Measurements from ENCODE around the gene IQCF2. TPM values are rescaled to one million over a fixed set of nuclear protein-coding genes. Genes with fewer than 3 reads are reported as not detected.
"Not testable (repeated sequence)": the region's sequence is repeated elsewhere in the genome, so short reads cannot be mapped to it uniquely, and the experiment has no call there.

IQCF2 gene
- total and polyA plus RNA-seq, 7 experiments from 2014 or later, result not detected

- Histone ChIP-seq H3K9me3 (ENCODE audit: control insufficient read depth in 2 of 3, low read length in 3 of 3) (peaks cover 0 to 6% (median 5%) of the 10 kb centered on the region in 3 experiments), H3K27ac (ENCODE audit: low read depth, low read length) (no peak overlapping the region), H3K27me3 (ENCODE audit: control insufficient read depth in 2 of 2, insufficient read depth in 2 of 2, low read length in 2 of 2) (peaks cover 0 to 4% of the 10 kb centered on the region in 2 donors), H3K36me3 (ENCODE audit: control insufficient read depth in 2 of 3, insufficient read depth in 3 of 3, low read length in 3 of 3) (no peaks in the 10 kb centered on the region), H3K4me3 (ENCODE audit: low read length) (no peak overlapping the region), H3K4me1 (ENCODE audit: control insufficient read depth in 2 of 2, insufficient read depth in 2 of 2, low read length in 2 of 2) (no peaks in the 10 kb centered on the region)
- no peak overlapping the region for H3K27ac Mint-ChIP-seq
- POLR2A ChIA-PET, result no interaction called here
- H3K36me3 Mint-ChIP-seq, result peaks cover 0 to 28% (median 4%) of the 10 kb centered on the region in 5 donors
- intact Hi-C loops (cut with micrococcal nuclease), result no loop called here
- ATAC-seq (no peak), DNase-seq (no peak)
- peaks cover 34 to 47% (median 46%) of the 10 kb centered on the region in 5 donors for H3K27me3 Mint-ChIP-seq
- CTCF ChIA-PET, result interaction anchor here (0.6 kb wide), 1 partner anchor 909 kb away, joined by 4 read pairs; no protein-coding TSS in a partner anchor
- H3K9me3 Mint-ChIP-seq, result peaks cover 0 to 52% (median 17%) of the 10 kb centered on the region in 11 donors
- no peak overlapping the region for H3K4me3 Mint-ChIP-seq
- H3K4me1 Mint-ChIP-seq, result no peaks in the 10 kb centered on the region
Observed at GRCh38 chr3:51845129-51845528, 16.3 kb upstream of the IQCF2 start.

DNA sequence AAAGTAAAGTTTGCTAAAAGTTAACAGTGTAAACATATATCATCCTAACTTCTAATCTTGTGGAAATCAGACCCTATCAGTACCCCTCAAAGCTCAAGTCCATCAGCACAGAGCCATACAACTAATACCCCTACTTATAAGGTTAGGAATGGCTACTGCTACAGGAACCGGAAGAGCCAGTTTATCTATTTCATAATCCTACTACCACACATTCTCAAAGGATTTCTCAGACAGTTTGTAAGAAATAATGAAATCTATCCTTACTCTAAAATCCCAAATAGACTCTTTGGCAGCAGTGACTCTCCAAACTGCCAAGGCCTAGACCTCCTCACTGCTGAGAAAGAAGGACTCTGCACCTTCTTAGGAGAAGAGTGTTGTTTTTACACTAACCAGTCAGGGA is 6.0 kb upstream of the IQCF2 start:
- ATAC-seq; intact Hi-C loops (cut with micrococcal nuclease); H3K4me1 ChIP-seq (ENCODE audit: control insufficient read depth in 2 of 2, insufficient read depth in 2 of 2, low read length in 2 of 2); H3K27ac Mint-ChIP-seq; H3K36me3 Mint-ChIP-seq; POLR2A ChIA-PET; DNase-seq; H3K9me3 ChIP-seq (ENCODE audit: control insufficient read depth in 2 of 3, low read length in 3 of 3); H3K4me3 Mint-ChIP-seq; H3K27ac ChIP-seq (ENCODE audit: low read depth, low read length); H3K4me3 ChIP-seq (ENCODE audit: low read length); H3K36me3 ChIP-seq (ENCODE audit: control insufficient read depth in 2 of 3, insufficient read depth in 3 of 3, low read length in 3 of 3); H3K4me1 Mint-ChIP-seq; H3K27me3 ChIP-seq (ENCODE audit: control insufficient read depth in 2 of 2, insufficient read depth in 2 of 2, low read length in 2 of 2): not testable (repeated sequence)
- Mint-ChIP-seq H3K27me3 (peaks cover 11 to 21% (median 17%) of the 10 kb centered on the region in 5 donors), H3K9me3 (peaks cover 0 to 11% (median 6%) of the 10 kb centered on the region in 11 donors)
- CTCF ChIA-PET, result interaction anchor here (0.6 to 0.7 kb wide), 2 partner anchors 21 to 469 kb away, joined by 3 read pairs; no protein-coding TSS in a partner anchor

GRCh38 chr3:51862886-51863285 is 1.5 kb downstream of the IQCF2 start:
- POLR2A ChIA-PET, result no interaction called here
- H3K9me3 ChIP-seq (ENCODE audit: control insufficient read depth in 2 of 3, low read length in 3 of 3), result no peaks in the 10 kb centered on the region
- DNase-seq (no peak), ATAC-seq (no peak)
- H3K27ac Mint-ChIP-seq, result no peak overlapping the region
- no peaks in the 10 kb centered on the region for H3K27me3 ChIP-seq (ENCODE audit: control insufficient read depth in 2 of 2, insufficient read depth in 2 of 2, low read length in 2 of 2)
- H3K9me3 Mint-ChIP-seq, result peaks cover 0 to 3% (median 0%) of the 10 kb centered on the region in 11 donors
- H3K4me1 ChIP-seq (ENCODE audit: control insufficient read depth in 2 of 2, insufficient read depth in 2 of 2, low read length in 2 of 2), result no peaks in the 10 kb centered on the region
- intact Hi-C loops (cut with micrococcal nuclease), result no loop called here
- H3K36me3 ChIP-seq (ENCODE audit: control insufficient read depth in 2 of 3, insufficient read depth in 3 of 3, low read length in 3 of 3), result no peaks in the 10 kb centered on the region
- H3K27ac ChIP-seq (ENCODE audit: low read depth, low read length), result no peak overlapping the region
- peaks cover 0 to 36% (median 17%) of the 10 kb centered on the region in 5 donors for H3K27me3 Mint-ChIP-seq
- CTCF ChIA-PET, result no interaction called here
- H3K36me3 Mint-ChIP-seq, result no peaks in the 10 kb centered on the region
- no peaks in the 10 kb centered on the region for H3K4me1 Mint-ChIP-seq
- no peak overlapping the region for H3K4me3 Mint-ChIP-seq
- H3K4me3 ChIP-seq (ENCODE audit: low read length), result no peak overlapping the region

DNA sequence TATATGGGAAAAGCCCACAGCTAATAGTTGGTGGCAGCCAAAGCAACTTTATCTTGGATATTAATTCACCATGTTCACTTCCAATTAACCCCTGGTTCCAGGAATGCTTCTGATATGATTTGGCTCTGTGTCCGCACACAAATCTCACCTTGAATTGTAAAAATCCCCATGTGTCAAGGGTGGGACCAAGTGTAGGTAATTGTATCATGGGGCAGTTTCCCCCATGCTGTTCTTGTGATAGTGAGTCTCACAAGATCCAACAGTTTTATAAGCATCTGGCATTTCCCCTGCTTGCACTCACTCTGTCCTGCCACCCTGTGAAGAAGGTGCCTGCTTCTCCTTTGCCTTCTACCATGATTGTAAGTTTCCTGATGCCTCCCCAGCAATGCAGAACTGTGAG is 7.5 kb downstream of the IQCF2 start:
- H3K4me1 Mint-ChIP-seq; ATAC-seq; H3K27ac Mint-ChIP-seq; CTCF ChIA-PET; H3K36me3 ChIP-seq (ENCODE audit: control insufficient read depth in 2 of 3, insufficient read depth in 3 of 3, low read length in 3 of 3); H3K9me3 ChIP-seq (ENCODE audit: control insufficient read depth in 2 of 3, low read length in 3 of 3); H3K36me3 Mint-ChIP-seq; H3K4me3 ChIP-seq (ENCODE audit: low read length); H3K27me3 ChIP-seq (ENCODE audit: control insufficient read depth in 2 of 2, insufficient read depth in 2 of 2, low read length in 2 of 2); H3K4me3 Mint-ChIP-seq; H3K27ac ChIP-seq (ENCODE audit: low read depth, low read length); POLR2A ChIA-PET; intact Hi-C loops (cut with micrococcal nuclease); H3K4me1 ChIP-seq (ENCODE audit: control insufficient read depth in 2 of 2, insufficient read depth in 2 of 2, low read length in 2 of 2); H3K9me3 Mint-ChIP-seq; DNase-seq: not testable (repeated sequence)
- H3K27me3 Mint-ChIP-seq, result peaks cover 5 to 43% (median 22%) of the 10 kb centered on the region in 5 donors

GRCh38 chr3:51869304-51869703 is 7.9 kb downstream of the IQCF2 start:
- H3K4me3 ChIP-seq (ENCODE audit: low read length), result no peak overlapping the region
- Mint-ChIP-seq H3K4me1 (peaks cover 0 to 1% (median 0%) of the 10 kb centered on the region in 7 donors), H3K9me3 (no peaks in the 10 kb centered on the region), H3K4me3 (no peak overlapping the region), H3K27ac (no peak overlapping the region), H3K36me3 (no peaks in the 10 kb centered on the region), H3K27me3 (peaks cover 5 to 41% (median 24%) of the 10 kb centered on the region in 5 donors)
- no peak overlapping the region for H3K27ac ChIP-seq (ENCODE audit: low read depth, low read length)
- peaks cover 0 to 3% of the 10 kb centered on the region in 2 donors for H3K27me3 ChIP-seq (ENCODE audit: control insufficient read depth in 2 of 2, insufficient read depth in 2 of 2, low read length in 2 of 2)
- H3K4me1 ChIP-seq (ENCODE audit: control insufficient read depth in 2 of 2, insufficient read depth in 2 of 2, low read length in 2 of 2), result no peaks in the 10 kb centered on the region
- DNase-seq (no peak), ATAC-seq (no peak)
- intact Hi-C loops (cut with micrococcal nuclease), result no loop called here
- ChIA-PET POLR2A (no interaction called here), CTCF (no interaction called here)
- H3K9me3 ChIP-seq (ENCODE audit: control insufficient read depth in 2 of 3, low read length in 3 of 3), result no peaks in the 10 kb centered on the region
- no peaks in the 10 kb centered on the region for H3K36me3 ChIP-seq (ENCODE audit: control insufficient read depth in 2 of 3, insufficient read depth in 3 of 3, low read length in 3 of 3)

DNA sequence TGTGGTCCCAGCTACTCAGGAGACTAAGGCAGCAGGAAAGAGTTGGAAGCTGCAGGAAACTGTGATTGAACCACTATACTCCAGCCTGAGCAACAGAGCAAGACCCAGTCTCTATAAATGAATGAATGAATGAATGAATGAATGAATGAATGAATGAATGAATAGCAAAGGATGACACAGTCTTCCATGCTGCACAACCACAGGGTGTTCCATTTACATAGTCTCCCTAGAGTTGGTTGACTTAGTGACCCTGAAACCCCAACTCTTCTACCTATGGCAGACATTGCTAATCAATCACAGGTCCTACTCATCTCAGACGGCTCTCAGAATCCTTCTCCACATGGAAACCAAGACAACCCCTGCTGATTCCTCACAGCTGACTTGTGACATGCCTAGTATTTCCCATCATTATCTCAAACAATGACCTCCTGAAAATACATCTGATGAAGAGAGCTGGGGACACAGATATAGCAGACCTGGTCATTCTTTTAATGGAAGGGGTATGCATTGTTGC is 11.9 kb downstream of the IQCF2 start:
- no peaks in the 10 kb centered on the region for H3K36me3 Mint-ChIP-seq
- DNase-seq (no peak), ATAC-seq (no peak)
- Histone ChIP-seq H3K36me3 (ENCODE audit: control insufficient read depth in 2 of 3, insufficient read depth in 3 of 3, low read length in 3 of 3) (no peaks in the 10 kb centered on the region), H3K27ac (ENCODE audit: low read depth, low read length) (no peak overlapping the region), H3K4me1 (ENCODE audit: control insufficient read depth in 2 of 2, insufficient read depth in 2 of 2, low read length in 2 of 2) (no peaks in the 10 kb centered on the region), H3K9me3 (ENCODE audit: control insufficient read depth in 2 of 3, low read length in 3 of 3) (no peaks in the 10 kb centered on the region), H3K4me3 (ENCODE audit: low read length) (no peak overlapping the region), H3K27me3 (ENCODE audit: control insufficient read depth in 2 of 2, insufficient read depth in 2 of 2, low read length in 2 of 2) (peaks cover 0 to 3% of the 10 kb centered on the region in 2 donors)
- ChIA-PET POLR2A (no interaction called here), CTCF (no interaction called here)
- H3K4me3 Mint-ChIP-seq, result no peak overlapping the region
- peaks cover 0 to 1% (median 0%) of the 10 kb centered on the region in 7 donors for H3K4me1 Mint-ChIP-seq
- no peaks in the 10 kb centered on the region for H3K9me3 Mint-ChIP-seq
- H3K27ac Mint-ChIP-seq, result no peak overlapping the region
- intact Hi-C loops (cut with micrococcal nuclease), result no loop called here
- H3K27me3 Mint-ChIP-seq, result peaks cover 10 to 23% (median 18%) of the 10 kb centered on the region in 5 donors

DNA sequence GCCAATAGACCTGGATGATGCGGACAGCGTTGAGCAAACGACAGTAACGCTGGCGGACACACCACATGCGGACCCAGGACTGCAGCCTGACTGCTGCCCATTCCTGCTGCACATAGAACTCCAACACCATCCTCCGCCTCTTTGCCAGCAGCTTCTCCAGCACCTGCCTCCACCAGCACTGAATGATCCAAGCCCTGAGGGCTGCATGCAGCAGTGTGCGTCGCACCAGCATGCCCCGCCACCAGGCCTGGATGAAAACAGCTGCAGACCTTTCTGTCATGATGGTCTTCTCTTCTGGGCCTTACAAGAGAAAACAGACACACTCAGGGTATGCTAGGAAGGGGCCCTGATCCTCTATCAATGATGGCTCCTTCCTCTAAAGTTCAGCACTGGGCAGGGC is 12.5 kb downstream of the IQCF2 start:
- intact Hi-C loops (cut with micrococcal nuclease), result no loop called here
- no peak overlapping the region for H3K4me3 Mint-ChIP-seq
- DNase-seq (no peak), ATAC-seq (no peak)
- peaks cover 0 to 3% (median 0%) of the 10 kb centered on the region in 7 donors for H3K4me1 Mint-ChIP-seq
- H3K27me3 Mint-ChIP-seq, result peaks cover 10 to 25% (median 18%) of the 10 kb centered on the region in 5 donors
- Histone ChIP-seq H3K36me3 (ENCODE audit: control insufficient read depth in 2 of 3, insufficient read depth in 3 of 3, low read length in 3 of 3) (no peaks in the 10 kb centered on the region), H3K4me3 (ENCODE audit: low read length) (no peak overlapping the region), H3K27me3 (ENCODE audit: control insufficient read depth in 2 of 2, insufficient read depth in 2 of 2, low read length in 2 of 2) (peaks cover 0 to 3% of the 10 kb centered on the region in 2 donors), H3K9me3 (ENCODE audit: control insufficient read depth in 2 of 3, low read length in 3 of 3) (no peaks in the 10 kb centered on the region), H3K4me1 (ENCODE audit: control insufficient read depth in 2 of 2, insufficient read depth in 2 of 2, low read length in 2 of 2) (no peaks in the 10 kb centered on the region), H3K27ac (ENCODE audit: low read depth, low read length) (no peak overlapping the region)
- H3K9me3 Mint-ChIP-seq, result peaks cover 0 to 1% (median 0%) of the 10 kb centered on the region in 11 donors
- H3K36me3 Mint-ChIP-seq, result no peaks in the 10 kb centered on the region
- no peak overlapping the region for H3K27ac Mint-ChIP-seq
- POLR2A ChIA-PET, result no interaction called here
- CTCF ChIA-PET, result no interaction called here
